Measurements from ENCODE around the gene RPL29. TPM values are rescaled to one million over a fixed set of nuclear protein-coding genes. Genes with fewer than 3 reads are reported as not detected.
"Not testable (repeated sequence)": the region's sequence is repeated elsewhere in the genome, so short reads cannot be mapped to it uniquely, and the experiment has no call there.

The RPL29 gene
- total and polyA plus RNA-seq, 2 of the 8 experiments (the other 6 are each of a cell fraction or from before 2014, with no cell fraction given): 1,467 to 2,660 TPM

DNA sequence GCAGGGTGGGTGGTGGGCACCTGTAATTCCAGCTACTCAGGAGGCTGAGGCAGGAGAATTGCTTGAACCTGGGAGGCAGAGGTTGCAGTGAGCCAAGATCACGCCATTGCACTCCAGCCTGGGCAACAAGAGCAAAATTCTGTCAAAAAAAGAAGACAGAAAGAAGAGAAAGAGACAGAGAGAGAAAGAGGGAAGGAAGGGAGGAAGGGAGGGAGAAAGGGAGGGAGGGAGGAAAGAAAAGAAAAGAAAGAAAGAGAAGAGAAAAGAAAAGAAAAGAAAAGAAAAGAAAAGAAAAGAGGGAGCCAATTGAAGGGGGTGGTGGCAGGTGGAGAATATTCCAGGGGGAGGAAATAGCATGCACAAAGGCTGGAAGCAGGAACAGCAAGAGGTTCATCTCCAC lies 47.3 kb upstream of the RPL29 start:
- H3K4ac ChIP-seq (replicated peaks; ENCODE audit: insufficient read length, low read depth, low read length); H2BK15ac ChIP-seq (ENCODE audit: low read length); H3K27me3 ChIP-seq (replicated peaks in 1 of 4; ENCODE audit: control insufficient read depth in 3 of 4, extremely low read depth in 1 of 4, insufficient read depth in 3 of 4, low read length in 3 of 4); H4K5ac ChIP-seq (ENCODE audit: insufficient read length, low read depth, low read length); H2AFZ ChIP-seq (ENCODE audit: low read length); H3K23me2 ChIP-seq (ENCODE audit: low read depth, low read length); H3K56ac ChIP-seq (replicated peaks; ENCODE audit: insufficient read length, low read depth, low read length); H3K36me3 ChIP-seq (ENCODE audit: control insufficient read depth in 2 of 4, insufficient read depth in 4 of 4, low read length in 3 of 4); H2AK5ac ChIP-seq (ENCODE audit: low read depth, low read length); H2BK12ac ChIP-seq (ENCODE audit: low read depth, low read length); H2BK120ac ChIP-seq (replicated peaks; ENCODE audit: low read depth, low read length); H3K4me1 ChIP-seq (replicated peaks in 1 of 4; ENCODE audit: control insufficient read depth in 3 of 4, insufficient read depth in 4 of 4, low read length in 3 of 4); H3K79me2 ChIP-seq (ENCODE audit: control insufficient read depth in 1 of 2, insufficient read depth in 2 of 2, low read length in 2 of 2); H2BK20ac ChIP-seq (ENCODE audit: low read length); H3K9me3 ChIP-seq (ENCODE audit: insufficient read depth in 2 of 2, low read depth in 1 of 2, low read length in 1 of 2); H3K9ac ChIP-seq (replicated peaks in 1 of 4; ENCODE audit: extremely low read depth in 1 of 4, low read depth in 3 of 4, low read length in 3 of 4); H3K4me2 ChIP-seq (ENCODE audit: insufficient read depth in 1 of 2, low read depth in 2 of 2, low read length in 2 of 2); H2BK5ac ChIP-seq (ENCODE audit: low read depth, low read length); H3K4me3 ChIP-seq (ENCODE audit: extremely low read depth in 1 of 4, insufficient read depth in 2 of 4, low read depth in 3 of 4, low read length in 4 of 4); H4K20me1 ChIP-seq (replicated peaks in 1 of 2; ENCODE audit: control insufficient read depth in 1 of 2, insufficient read depth in 2 of 2, low read length in 2 of 2); H3K18ac ChIP-seq (ENCODE audit: extremely low read depth, low read length); H3K27ac ChIP-seq (ENCODE audit: low read depth, low read length); H3K23ac ChIP-seq (ENCODE audit: insufficient read length); H4K91ac ChIP-seq (replicated peaks; ENCODE audit: insufficient read length, low read length); H3K79me1 ChIP-seq (ENCODE audit: low read depth, low read length); H4K8ac ChIP-seq (ENCODE audit: extremely low read depth, insufficient read depth, low read length); DNase-seq (ENCODE audit: low read depth in 1 of 2, low spot score in 2 of 2); H3K14ac ChIP-seq (ENCODE audit: insufficient read length); FAIRE-seq: not testable (repeated sequence)
- WGBS, 2 experiments (ENCODE audit: extremely low coverage in 1 of 2, insufficient coverage in 1 of 2, insufficient read length in 1 of 2, insufficient replicate concordance in 2 of 2, low coverage in 1 of 2, low lambda C conversion rate in 2 of 2, missing lambda C conversion rate in 1 of 2): 86% methylated on average over 1 of the region's 1 CpG; no CpG with 5 or more reads in 1 of the 2 experiments
- ChIA-PET CTCF (ENCODE audit: partially characterized antibody) (interaction anchor here (0.6 to 33.0 kb wide), 9 partner anchors 10 to 178 kb away, joined by 3 to 984 read pairs (median 9); partner anchors contain the start of gene DUSP7), POLR2A (ENCODE audit: partially characterized antibody) (interaction anchor here (1.2 to 2.0 kb wide), 2 partner anchors 11 to 24 kb away, joined by 5 read pairs; no protein-coding TSS in a partner anchor)
